NCI-H1092 (cell line): ENCODE data around the gene MBD6.

Experiments
- DNase-seq: peaks from one replicate; lab custom pipeline; 2025; lab: John Stamatoyannopoulos, UW

MBD6 gene

DNA sequence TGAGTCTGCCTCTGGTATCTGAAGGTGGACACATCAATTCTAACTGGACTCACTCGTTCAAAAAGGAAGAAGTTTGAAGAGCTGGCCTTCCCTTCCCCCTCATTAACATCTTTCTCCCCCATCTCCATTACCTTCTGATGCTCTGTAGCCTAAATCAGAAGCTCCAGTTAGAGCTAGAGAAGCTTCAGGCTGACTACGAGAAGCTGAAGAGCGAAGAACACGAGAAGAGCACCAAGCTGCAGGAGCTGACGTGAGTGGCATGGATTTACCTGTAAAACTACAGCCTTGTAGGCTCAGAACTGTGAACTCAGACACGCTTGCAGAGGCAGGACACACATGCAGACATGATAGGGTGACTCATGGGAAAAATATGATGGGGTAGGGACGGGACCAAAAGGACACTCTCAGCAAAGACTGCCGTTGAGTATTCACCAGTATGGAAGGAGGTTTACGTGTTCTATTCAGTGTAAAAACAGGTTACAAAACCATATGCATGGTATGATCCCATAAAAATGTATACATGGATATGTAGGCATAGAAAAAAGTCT lies 54.1 kb downstream of the MBD6 start:
- DNase-seq = no peak

DNA sequence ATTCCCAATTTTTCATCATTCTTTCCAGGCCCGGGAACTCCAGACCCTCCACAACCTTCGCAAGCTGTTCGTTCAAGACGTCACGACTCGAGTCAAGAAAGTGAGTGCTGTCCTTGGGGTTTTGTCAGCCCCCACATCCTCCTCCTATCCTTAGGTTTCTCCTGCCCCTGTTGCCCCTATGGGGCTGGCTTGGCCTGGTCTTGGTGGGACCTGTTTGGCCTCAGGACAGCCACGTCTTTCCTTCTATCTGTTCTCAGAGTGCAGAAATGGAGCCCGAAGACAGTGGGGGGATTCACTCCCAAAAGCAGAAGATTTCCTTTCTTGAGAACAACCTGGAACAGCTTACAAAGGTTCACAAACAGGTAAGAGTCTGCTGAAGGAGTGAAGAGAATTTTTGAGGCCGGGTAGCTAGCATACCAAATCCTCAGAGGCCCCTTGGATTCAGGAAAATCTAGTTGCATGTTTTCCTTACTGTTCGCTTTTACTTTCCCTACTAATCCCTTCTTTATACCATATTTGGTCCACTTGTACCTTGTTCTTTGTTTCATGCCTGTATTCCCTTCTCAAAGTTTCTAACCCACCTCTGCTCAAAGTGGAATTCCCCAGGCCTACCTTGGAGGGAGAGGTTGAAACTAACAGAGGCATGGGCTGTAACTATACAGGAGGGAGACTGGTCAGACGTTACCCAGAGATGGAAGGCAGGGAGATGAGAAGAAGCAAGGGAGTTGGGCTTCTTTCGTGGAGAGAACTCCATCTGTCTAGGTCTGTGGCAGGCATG lies 55.5 kb downstream of the MBD6 start:
- DNase-seq = no peak

DNA sequence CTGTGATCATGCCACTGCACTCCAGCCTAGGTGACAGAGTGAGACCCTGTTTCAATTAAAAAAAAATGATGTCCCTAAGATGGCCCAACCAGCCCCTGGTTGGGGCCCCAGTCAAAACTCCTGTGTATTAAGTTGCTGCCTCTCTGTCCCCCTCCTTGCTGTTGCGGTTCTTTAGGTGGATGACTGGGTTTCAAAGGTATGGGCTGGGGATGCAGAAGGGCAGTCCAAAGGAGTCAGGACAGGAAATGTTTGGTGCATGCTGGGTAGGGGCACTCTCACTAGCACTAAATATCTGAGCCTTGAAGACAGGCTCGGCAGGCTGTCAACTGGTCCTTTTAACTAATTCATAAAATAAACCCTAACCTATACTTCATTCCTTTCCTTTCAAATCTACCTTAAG lies 56.4 kb downstream of the MBD6 start:
- no peak for DNase-seq
